GM21529 (cell line): ENCODE results near the gene RERE.

ENCODE experiments used
- ATAC-seq: cut with Tn5 transposase; IDR thresholded peaks from one replicate; pipeline ENCODE4 v1.9.1; 2021; ENCODE audit not compliant: unreplicated experiment

Gene RERE

GRCh38 chr1:8670371-8670818 is 147.0 kb downstream of the RERE start:
- ATAC-seq, result no peak

- ATAC-seq, result no peak
Observed at GRCh38 chr1:8669606-8670335, 147.7 kb downstream of the RERE start.

GRCh38 chr1:8667869-8668594 is 149.4 kb downstream of the RERE start:
- no peak for ATAC-seq

- no peak for ATAC-seq
Observed at GRCh38 chr1:8666389-8667167, 150.9 kb downstream of the RERE start.

GRCh38 chr1:8665833-8666232 is 151.6 kb downstream of the RERE start:
- ATAC-seq, result no peak

GRCh38 chr1:8664887-8665286 is 152.6 kb downstream of the RERE start:
- no peak for ATAC-seq

GRCh38 chr1:8663915-8664329 is 153.5 kb downstream of the RERE start:
- peak; percentile 60 for ATAC-seq

GRCh38 chr1:8663090-8663802 is 154.2 kb downstream of the RERE start:
- no peak for ATAC-seq

- ATAC-seq, result no peak
Observed at GRCh38 chr1:8662380-8663072, 154.9 kb downstream of the RERE start.

- ATAC-seq, result no peak
Observed at GRCh38 chr1:8661185-8662110, 156.0 kb downstream of the RERE start.

GRCh38 chr1:8660411-8660828 is 157.0 kb downstream of the RERE start:
- no peak for ATAC-seq

GRCh38 chr1:8659593-8659992 is 157.8 kb downstream of the RERE start:
- no peak for ATAC-seq

GRCh38 chr1:8653878-8654277 is 163.6 kb downstream of the RERE start:
- no peak for ATAC-seq

- no peak for ATAC-seq
Observed at GRCh38 chr1:8652467-8653046, 164.9 kb downstream of the RERE start.

GRCh38 chr1:8651962-8652361 is 165.5 kb downstream of the RERE start:
- no peak for ATAC-seq

- ATAC-seq, result no peak
Observed at GRCh38 chr1:8651236-8651890, 166.1 kb downstream of the RERE start.

GRCh38 chr1:8649875-8650274 is 167.6 kb downstream of the RERE start:
- ATAC-seq, result no peak

GRCh38 chr1:8649027-8649426 is 168.4 kb downstream of the RERE start:
- peak; percentile 58 for ATAC-seq
